ENCODE results near the gene PHGDH. TPM values are rescaled to one million over a fixed set of nuclear protein-coding genes. Genes with fewer than 3 reads are reported as not detected.

The PHGDH gene
- total RNA-seq, 4 donors from 2014 or later, result 0.86 to 7.1 (median 2.3) TPM; not detected in 1

DNA sequence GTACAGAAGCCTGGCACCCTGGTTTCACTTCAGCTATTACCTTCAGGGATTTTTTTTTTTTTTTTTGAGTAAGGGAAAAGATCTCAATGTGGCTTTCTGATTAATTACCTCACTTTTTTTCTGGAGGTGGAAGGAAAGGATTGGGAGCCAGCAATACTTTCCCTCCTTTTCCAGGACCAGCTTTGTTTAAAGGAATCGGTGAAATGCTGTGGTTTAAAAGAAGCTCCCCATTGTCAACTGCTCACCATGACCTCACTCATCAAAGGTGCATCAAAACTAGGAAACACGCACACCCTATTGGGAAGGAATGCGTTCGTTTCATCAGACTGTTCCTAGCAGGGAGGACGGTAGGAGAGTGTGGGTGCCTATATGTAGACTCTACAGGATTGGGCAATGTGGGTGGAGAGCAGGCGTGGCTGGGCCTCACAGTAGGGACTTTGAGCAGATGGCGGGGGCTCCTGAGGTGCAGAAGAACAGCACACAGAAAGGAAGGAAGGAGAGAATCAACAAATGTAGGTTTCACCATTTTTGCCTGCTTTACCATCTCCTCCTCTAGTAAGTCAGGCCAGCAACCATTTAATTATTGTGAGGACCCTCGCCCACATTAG, 13.0 kb downstream of the PHGDH start:
- H3K4me3 ChIP-seq, result no peak overlapping the region
- H3K9me3 ChIP-seq, result no peaks in the 10 kb centered on the region
- no peak for ATAC-seq
- TF ChIP-seq, protein P1, sequence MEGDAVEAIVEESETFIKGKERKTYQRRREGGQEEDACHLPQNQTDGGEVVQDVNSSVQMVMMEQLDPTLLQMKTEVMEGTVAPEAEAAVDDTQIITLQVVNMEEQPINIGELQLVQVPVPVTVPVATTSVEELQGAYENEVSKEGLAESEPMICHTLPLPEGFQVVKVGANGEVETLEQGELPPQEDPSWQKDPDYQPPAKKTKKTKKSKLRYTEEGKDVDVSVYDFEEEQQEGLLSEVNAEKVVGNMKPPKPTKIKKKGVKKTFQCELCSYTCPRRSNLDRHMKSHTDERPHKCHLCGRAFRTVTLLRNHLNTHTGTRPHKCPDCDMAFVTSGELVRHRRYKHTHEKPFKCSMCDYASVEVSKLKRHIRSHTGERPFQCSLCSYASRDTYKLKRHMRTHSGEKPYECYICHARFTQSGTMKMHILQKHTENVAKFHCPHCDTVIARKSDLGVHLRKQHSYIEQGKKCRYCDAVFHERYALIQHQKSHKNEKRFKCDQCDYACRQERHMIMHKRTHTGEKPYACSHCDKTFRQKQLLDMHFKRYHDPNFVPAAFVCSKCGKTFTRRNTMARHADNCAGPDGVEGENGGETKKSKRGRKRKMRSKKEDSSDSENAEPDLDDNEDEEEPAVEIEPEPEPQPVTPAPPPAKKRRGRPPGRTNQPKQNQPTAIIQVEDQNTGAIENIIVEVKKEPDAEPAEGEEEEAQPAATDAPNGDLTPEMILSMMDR (IDR thresholded peaks at IDR 0.05 in 4 of 5, conservative IDR thresholded peaks at IDR 0.05 in 1 of 5), result no peak
- no peak for TF ChIP-seq POLR2A (IDR thresholded peaks at IDR 0.05)
- intact Hi-C loops (cut with DNase I; ENCODE audit: low total_unique reads), result no loop called here
- no peaks in the 10 kb centered on the region for H3K36me3 ChIP-seq
- in situ Hi-C loops (cut with MboI; ENCODE audit: low sequenced_read_pairs in 4 of 4), result no loop called here
- H3K27me3 ChIP-seq, result no peaks in the 10 kb centered on the region
- H3K4me1 ChIP-seq, result no peaks in the 10 kb centered on the region
- DNase-seq, result no peak
- no peak overlapping the region for H3K27ac ChIP-seq

DNA sequence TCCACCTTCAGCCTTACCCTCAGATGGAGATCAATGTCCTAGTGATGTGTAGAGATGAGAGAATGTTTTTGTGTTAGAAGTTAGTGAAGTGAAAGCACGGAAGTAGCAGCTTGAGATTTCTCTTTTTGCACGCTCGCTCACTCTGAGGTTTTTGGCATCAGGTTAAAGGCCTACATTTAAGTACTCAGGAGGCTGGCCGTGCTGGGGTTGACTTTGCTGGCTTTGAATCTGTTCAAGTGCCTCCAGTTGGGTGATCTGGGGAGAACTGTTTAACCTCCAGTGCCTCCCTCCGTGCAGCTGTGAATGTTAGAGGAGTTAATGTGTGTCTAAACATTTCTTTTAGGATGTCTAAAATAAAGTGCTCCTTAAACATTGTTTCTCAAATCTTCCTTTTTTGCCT, 13.9 kb downstream of the PHGDH start:
- in situ Hi-C loops (cut with MboI; ENCODE audit: low sequenced_read_pairs in 4 of 4), result no loop called here
- H3K27me3 ChIP-seq, result no peaks in the 10 kb centered on the region
- no peaks in the 10 kb centered on the region for H3K36me3 ChIP-seq

DNA sequence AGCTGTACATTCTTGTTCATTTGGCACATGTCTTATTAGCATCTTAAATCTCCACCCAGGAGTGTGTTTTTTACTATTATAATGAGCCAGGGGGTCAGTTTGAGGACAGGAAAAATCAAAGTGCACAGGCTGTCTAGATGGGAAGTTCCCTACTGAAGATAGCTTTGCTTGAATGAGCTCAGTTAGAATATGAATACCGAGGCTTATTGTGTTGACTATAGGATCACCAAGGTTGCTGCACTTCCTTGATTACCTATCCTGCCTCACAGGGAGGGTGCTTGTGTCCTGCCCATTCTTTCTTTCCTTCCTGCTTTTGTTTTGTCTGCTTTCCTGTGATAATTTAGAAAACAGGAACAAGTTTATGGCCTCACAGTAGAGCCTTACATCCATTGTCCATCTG, 16.3 kb downstream of the PHGDH start:
- TF ChIP-seq POLR2A (IDR thresholded peaks at IDR 0.05), result no peak
- TF ChIP-seq, protein P1 (IDR thresholded peaks at IDR 0.05 in 4 of 5, conservative IDR thresholded peaks at IDR 0.05 in 1 of 5), result no peak
- intact Hi-C loops (cut with DNase I; ENCODE audit: low total_unique reads), result no loop called here
- H3K27ac ChIP-seq, result no peak overlapping the region
- in situ Hi-C loops (cut with MboI; ENCODE audit: low sequenced_read_pairs in 4 of 4), result no loop called here
- H3K4me3 ChIP-seq, result no peak overlapping the region
- ATAC-seq, result no peak
- no peaks in the 10 kb centered on the region for H3K36me3 ChIP-seq
- H3K27me3 ChIP-seq, result no peaks in the 10 kb centered on the region
- H3K9me3 ChIP-seq, result no peaks in the 10 kb centered on the region
- H3K4me1 ChIP-seq, result no peaks in the 10 kb centered on the region
- DNase-seq, result no peak

More for the DNA sequence above, 13.9 kb downstream of the PHGDH start:
- ATAC-seq (no peak), DNase-seq (no peak)
- Histone ChIP-seq H3K4me3 (no peak overlapping the region), H3K27ac (no peak overlapping the region), H3K9me3 (no peaks in the 10 kb centered on the region), H3K4me1 (no peaks in the 10 kb centered on the region)
- no peak for TF ChIP-seq POLR2A (IDR thresholded peaks at IDR 0.05)
- TF ChIP-seq, protein P1 (IDR thresholded peaks at IDR 0.05 in 4 of 5, conservative IDR thresholded peaks at IDR 0.05 in 1 of 5), result no peak
- intact Hi-C loops (cut with DNase I; ENCODE audit: low total_unique reads), result no loop called here

DNA sequence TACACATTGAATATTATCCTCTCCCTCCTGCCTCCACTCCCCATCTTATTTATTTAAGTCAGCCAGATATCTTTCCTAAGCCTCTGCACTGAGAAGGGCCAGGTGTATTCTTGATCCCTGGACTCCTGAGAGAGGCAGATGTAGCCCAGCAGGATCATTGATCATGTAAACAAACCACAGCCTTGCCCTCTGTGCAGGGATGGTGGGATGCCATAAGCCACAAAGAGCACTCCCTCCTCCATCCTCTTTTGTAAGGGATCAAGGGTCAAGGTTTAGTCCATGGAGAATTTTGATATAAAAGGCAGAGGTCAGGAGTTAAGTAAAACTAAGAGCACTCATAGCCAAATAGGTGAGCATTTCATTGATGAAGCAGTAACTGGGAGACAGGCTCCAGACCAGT, 17.3 kb downstream of the PHGDH start:
- ATAC-seq, result no peak

More for the DNA sequence above, 17.3 kb downstream of the PHGDH start:
- Histone ChIP-seq H3K4me3 (no peak overlapping the region), H3K36me3 (no peaks in the 10 kb centered on the region), H3K4me1 (no peaks in the 10 kb centered on the region), H3K27me3 (no peaks in the 10 kb centered on the region), H3K27ac (no peak overlapping the region), H3K9me3 (no peaks in the 10 kb centered on the region)
- in situ Hi-C loops (cut with MboI; ENCODE audit: low sequenced_read_pairs in 4 of 4), result no loop called here
- intact Hi-C loops (cut with DNase I; ENCODE audit: low total_unique reads), result no loop called here
- no peak for DNase-seq
- TF ChIP-seq, protein P1 (IDR thresholded peaks at IDR 0.05 in 4 of 5, conservative IDR thresholded peaks at IDR 0.05 in 1 of 5), result no peak
- no peak for TF ChIP-seq POLR2A (IDR thresholded peaks at IDR 0.05)

Data from gastrocnemius medialis (tissue), 4 donors.